Stimulated activated CD8-positive, alpha-beta memory T cell treated with anti-CD3 and anti-CD28 coated beads, Interleukin-12 subunit alpha, Interleukin-12 subunit beta, amount 100 ng/mL, for 4 hours (primary cell): ENCODE data around the gene ADRA2B.

Experiments
- DNase-seq: peaks from one replicate; pipeline ENCODE4 v3.0.0-alpha.2; 2020; ENCODE audit warnings: low read depth

ADRA2B gene

DNA sequence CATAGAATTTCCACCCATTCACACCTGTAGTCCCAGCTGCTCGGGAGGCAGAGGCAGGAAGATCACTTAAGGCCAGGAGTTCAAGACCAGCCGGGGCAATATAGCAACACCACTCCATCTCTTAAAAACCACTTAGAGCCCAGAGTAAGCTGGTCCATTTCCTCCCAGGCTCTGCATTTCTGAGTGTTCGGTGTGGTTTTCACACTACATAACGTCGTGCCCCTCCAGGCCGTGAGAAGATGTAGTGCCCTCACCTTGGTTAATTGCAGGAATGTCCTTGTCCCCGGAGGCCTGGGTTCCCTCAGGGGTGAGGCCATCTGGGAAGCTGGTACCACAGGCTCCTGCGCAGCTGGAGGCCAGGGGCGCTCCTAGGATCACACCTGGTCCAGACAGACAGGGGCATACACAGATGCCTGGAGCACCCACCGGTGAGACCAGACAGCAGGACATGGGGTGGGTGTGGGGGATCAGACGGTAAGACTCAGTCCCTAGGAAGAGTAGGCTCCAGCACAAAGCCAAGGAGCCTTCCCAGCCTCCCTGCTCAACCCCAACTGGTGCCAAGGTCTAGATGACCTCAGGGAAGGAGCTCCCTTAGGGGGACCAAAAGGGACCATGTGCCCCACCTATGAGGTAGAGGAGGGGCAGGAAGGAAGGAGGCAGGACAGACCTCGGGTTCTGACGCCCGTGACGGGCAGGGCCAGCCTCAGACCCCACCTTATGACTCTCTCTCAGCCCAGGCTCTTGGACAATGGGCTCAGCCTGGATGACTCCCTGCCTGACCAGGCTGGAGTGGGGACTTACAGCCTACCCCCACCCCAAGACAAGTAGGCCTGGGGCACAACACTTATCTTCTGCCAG lies 21.2 kb upstream of the ADRA2B start:
- no peak for DNase-seq

GRCh38 chr2:96136129-96136720 lies 19.9 kb upstream of the ADRA2B start:
- no peak for DNase-seq

GRCh38 chr2:96135621-96136020 lies 19.2 kb upstream of the ADRA2B start:
- DNase-seq: no peak

GRCh38 chr2:96135171-96135570 lies 18.8 kb upstream of the ADRA2B start:
- DNase-seq: no peak

GRCh38 chr2:96134421-96134820 lies 18.1 kb upstream of the ADRA2B start:
- no peak for DNase-seq

DNA sequence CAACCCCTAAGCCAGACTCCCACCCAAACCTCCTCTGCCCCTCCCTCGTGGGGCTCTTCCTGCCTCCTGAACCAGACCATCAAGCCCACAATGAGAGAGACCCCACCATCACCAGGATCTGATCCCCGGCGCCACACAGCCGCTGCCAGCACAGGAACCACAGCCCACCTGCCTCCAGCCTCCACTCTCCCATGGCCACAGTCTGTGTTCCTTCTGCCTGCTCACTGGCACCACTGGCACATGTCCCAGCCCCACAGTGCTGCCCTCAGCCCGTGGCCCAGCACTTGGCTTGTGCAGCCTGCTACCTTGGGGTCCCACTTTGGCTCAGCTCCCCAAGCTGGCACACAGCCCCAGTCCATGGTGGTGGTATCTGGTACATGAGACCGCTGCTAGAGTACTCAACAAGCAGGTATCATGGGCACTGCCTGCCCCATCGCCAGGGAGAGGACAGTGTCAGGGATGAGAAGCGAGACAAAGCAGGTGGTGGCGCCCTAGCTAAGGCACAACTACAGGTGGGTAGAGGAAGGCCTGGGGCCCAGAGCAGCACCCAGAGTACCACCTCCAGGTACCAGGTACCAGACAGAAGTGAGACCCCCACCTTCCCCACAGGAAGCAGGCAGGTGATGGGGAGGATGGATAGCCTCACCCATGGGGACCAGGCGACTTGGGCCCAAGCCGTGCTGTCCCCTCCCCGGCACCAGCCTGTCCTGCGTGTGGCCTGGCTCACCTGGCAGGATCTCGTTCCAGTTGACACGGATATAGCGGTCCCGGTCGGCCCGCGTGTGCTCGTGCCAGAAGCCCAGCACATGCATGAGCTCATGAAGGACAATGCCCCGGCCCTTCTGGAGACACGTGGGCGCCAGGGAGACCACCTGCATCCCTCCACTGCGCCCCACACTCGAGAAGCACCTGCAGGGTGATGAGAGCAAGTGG lies 15.7 kb upstream of the ADRA2B start:
- DNase-seq: no peak

DNA sequence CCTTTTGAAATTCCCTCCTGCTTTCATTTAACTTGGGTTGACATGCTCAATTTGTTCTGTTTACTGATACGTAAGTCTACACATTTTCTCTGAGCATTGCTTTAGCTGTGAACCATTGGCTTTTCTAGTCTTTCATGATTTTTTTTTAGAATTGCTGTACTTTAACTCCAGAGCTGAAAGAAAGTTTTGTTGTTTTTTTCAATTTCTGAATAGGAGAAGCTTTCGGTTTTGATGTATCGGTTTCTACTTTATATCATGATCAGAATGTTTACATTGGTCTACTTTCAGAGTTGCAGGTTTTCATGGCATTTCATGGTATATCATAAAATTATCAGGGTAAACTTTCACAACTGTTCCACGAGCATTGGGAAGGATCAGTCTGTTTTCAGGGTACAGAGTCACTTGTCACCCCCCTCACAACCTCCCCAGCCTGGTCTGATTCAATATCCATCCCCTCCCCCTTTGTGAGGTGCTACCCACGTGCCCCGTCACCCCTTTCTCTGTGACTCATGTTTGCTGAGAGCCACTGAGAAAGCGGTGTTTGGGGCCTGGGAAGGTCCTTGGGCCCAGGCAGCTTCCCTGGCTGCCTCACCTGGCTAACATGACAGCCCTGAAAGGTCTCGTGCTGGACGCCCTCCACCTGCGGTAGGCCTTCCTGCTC lies 14.9 kb upstream of the ADRA2B start:
- DNase-seq: peak; percentile 26

- no peak for DNase-seq
Observed at GRCh38 chr2:96130483-96130882, 14.1 kb upstream of the ADRA2B start.

GRCh38 chr2:96129528-96130120 lies 13.3 kb upstream of the ADRA2B start:
- no peak for DNase-seq

- DNase-seq: no peak
Observed at GRCh38 chr2:96128456-96128855, 12.1 kb upstream of the ADRA2B start.

DNA sequence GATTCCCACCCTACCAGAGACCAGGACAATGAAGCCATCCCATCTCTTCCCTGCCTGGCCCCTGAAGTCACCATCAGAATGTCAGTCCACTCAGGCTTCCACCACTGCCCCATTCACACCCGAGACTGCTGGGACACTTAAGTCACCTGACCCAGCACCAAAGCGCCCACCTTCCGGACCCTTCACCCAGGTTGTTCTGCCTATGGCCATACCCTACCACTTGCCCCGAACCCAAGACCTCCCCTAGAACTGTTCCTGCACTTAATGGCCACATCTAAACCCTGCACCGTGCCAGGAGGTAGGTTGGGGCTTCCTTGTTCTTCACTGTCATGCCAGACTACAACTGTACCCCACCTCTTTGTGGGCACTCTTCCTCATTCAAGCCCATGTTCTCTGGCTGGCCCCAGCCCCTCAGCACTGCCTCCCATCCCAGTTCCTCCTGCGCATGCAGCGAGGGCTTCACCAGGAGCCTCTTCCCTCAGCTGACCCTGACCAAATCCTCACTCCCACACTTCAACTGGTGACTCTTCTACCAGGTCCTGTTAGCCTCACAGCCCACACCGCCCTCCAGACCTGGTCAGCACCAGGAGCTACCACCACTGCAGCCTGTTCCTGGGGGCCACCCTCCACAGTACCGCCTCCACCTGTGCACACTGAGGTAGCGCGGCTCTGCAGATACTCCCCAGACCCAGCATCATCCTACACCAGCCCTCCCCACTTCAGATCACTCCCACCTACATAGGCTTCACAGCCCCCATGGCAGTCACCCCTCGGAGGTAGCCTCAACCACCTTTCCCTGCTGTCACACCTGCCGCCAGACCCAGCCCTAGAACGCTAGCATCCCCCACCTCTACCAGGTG lies 8.3 kb upstream of the ADRA2B start:
- no peak for DNase-seq

DNA sequence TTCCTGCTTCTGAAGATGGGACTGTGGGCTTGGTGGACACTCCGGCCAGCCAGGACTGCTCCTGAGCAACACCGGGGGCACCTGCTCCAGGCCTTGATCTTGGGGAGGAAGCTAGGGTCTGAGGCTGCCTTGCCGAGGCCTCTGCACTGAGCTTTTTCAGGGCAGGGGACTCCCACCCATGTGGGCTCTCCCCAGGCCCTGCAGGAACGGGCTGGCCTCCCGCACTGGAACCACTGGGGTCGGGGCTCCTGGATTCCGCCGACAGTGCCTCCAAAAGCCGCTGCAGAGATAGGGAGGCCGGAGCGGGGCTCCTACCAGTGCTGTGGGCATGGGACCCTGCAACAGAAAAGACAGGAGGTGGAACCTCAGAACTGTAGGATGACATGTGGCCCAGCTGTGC lies 7.6 kb upstream of the ADRA2B start:
- no peak for DNase-seq

- DNase-seq: no peak
Observed at GRCh38 chr2:96123290-96123689, 6.9 kb upstream of the ADRA2B start.

GRCh38 chr2:96122391-96122790 lies 6.0 kb upstream of the ADRA2B start:
- DNase-seq: no peak

- DNase-seq: no peak
Observed at GRCh38 chr2:96121414-96121813, 5.0 kb upstream of the ADRA2B start.

DNA sequence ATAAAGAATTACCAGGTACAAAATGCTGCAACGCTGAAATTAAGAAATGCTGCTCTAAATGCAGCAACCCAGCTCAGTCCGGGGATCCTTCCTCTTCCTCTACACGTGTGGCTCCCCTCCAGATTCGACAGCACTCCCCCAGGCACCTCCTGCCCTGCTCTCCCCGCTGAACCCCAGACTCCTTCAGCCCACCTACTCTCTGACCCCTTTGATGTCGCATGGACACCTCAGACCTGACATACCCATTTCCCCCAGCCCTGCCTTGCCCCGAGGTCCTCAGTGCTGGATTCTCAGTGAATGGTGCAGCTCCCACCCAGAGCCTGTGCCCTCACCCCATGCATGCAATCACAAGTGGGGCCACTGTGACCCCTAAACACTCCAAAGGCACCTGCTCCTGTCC lies 4.6 kb upstream of the ADRA2B start:
- no peak for DNase-seq

DNA sequence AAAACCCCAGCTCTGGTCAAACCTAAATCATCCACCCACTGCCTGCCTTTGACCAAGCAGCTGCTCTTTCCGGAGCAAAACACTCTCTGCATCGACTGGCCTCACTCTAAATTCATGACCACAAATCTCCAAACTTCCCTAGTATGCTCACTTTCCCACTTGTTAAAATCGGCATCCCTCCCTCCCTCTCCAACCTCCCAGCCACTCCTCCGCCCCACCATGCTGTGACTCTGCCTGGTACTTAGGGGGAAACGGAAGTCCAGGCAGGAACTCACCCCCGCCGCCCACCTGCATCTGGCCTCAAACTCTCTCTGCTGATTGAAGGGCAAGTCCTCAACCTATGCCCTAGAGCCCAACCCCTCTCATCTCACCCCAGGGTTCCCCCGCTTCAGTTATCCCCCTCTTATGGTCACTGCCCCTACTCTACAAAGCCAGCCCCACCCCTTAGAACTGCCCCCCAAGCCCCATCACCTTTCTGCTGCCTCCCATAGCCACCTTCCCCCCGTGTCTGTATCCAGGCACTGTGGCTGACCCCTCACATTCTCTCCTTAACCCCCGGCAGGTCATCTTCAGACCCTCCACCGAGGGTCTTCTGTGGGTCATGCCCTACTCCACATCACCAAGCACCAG lies 3.8 kb upstream of the ADRA2B start:
- DNase-seq: no peak

- DNase-seq: no peak
Observed at GRCh38 chr2:96119389-96119751, 3.0 kb upstream of the ADRA2B start.

GRCh38 chr2:96118698-96119388 lies 2.5 kb upstream of the ADRA2B start:
- DNase-seq: no peak
